Thymus (tissue), 14 donors: ENCODE data around the gene IER5. TPM values are rescaled to one million over a fixed set of nuclear protein-coding genes. Genes with fewer than 3 reads are reported as not detected.
A peak's percentile ranks its signal among the peaks of the same experiment; 100 is the strongest.
"Not testable (repeated sequence)": the region's sequence is repeated elsewhere in the genome, so short reads cannot be mapped to it uniquely, and the experiment has no call there.

Experiments used
- DNase-seq, 9 donors: peaks; one replicate each; pipeline ENCODE4 v3.0.0-alpha.2; 2013; ENCODE audit warnings: low spot score in 9 of 9, low read depth in 6 of 9, missing footprints in 1 of 9
- H3K27ac ChIP-seq, 2 donors: one replicate each; pipeline ENCODE4 v1.5.1; 2013; ENCODE audit warnings: control low read depth in 1 of 2, low read depth in 1 of 2, low read length in 1 of 2, mild to moderate bottlenecking in 1 of 2, moderate library complexity in 1 of 2
- H3K27me3 ChIP-seq, 2 donors: one replicate each; pipeline ENCODE4 v1.5.1; 2013; ENCODE audit warnings: low read length in 1 of 2; ENCODE audit not compliant: control insufficient read depth in 2 of 2, insufficient read depth in 1 of 2
- H3K36me3 ChIP-seq, 2 donors: one replicate each; pipeline ENCODE4 v1.5.1; 2013; ENCODE audit warnings: low read length in 1 of 2, mild to moderate bottlenecking in 1 of 2, moderate library complexity in 1 of 2; ENCODE audit not compliant: control insufficient read depth in 2 of 2, insufficient read depth in 2 of 2
- H3K4me1 ChIP-seq, 2 donors: one replicate each; pipeline ENCODE4 v1.5.1; 2013; ENCODE audit warnings: low read length in 2 of 2; ENCODE audit not compliant: control insufficient read depth in 2 of 2, insufficient read depth in 2 of 2
- H3K4me3 ChIP-seq, 2 donors: one replicate each; pipeline ENCODE4 v1.5.1; 2013; ENCODE audit warnings: low read length in 2 of 2, control low read depth in 1 of 2, mild to moderate bottlenecking in 1 of 2
- H3K9me3 ChIP-seq, 2 donors: one replicate each; pipeline ENCODE4 v1.5.1; 2013; ENCODE audit warnings: low read length in 1 of 2, mild to moderate bottlenecking in 1 of 2; ENCODE audit not compliant: control insufficient read depth in 2 of 2, insufficient read depth in 1 of 2
- WGBS: extraction: QIAGEN DNeasy Blood & Tissue Kit; methylation state at CpG from one replicate; pipeline ENCODE4 v1.1.7; 2013; 5-methylcytosine and 5-hydroxymethylcytosine counted together
- long read RNA-seq, 10 donors: transcript quantifications; one replicate each; lab custom pipeline, GENCODE V29; 2026
- polyA plus RNA-seq: library from polyadenylated mRNA; stranded (reverse); fragments of 200-250 nt; gene quantifications from one replicate; pipeline ENCODE4 v1.2.3, GENCODE V29; 2013
- total RNA-seq: library from RNA; stranded (reverse); fragments of 120-200 nt; gene quantifications from one replicate; pipeline ENCODE4 v1.2.4, GENCODE V29; 2013
- donor health status: healthy.

Gene IER5
- total RNA-seq (14.8 TPM), polyA plus RNA-seq (19.3 TPM)
- long read RNA-seq, donor 1, full-length matches to known transcripts: 2 of 2 reads
- long read RNA-seq, donor 1, partial matches to known transcripts: 0 of 2 reads
- long read RNA-seq, donor 1, other reads (novel, unspliced or antisense): 0 of 2 reads
- long read RNA-seq, donor 2, full-length matches to known transcripts: 41 of 41 reads
- long read RNA-seq, donor 2, partial matches to known transcripts: 0 of 41 reads
- long read RNA-seq, donor 2, other reads (novel, unspliced or antisense): 0 of 41 reads
- long read RNA-seq, donor 3, full-length matches to known transcripts: 24 of 24 reads
- long read RNA-seq, donor 3, partial matches to known transcripts: 0 of 24 reads
- long read RNA-seq, donor 3, other reads (novel, unspliced or antisense): 0 of 24 reads
- long read RNA-seq, donor 4, full-length matches to known transcripts: 21 of 21 reads
- long read RNA-seq, donor 4, partial matches to known transcripts: 0 of 21 reads
- long read RNA-seq, donor 4, other reads (novel, unspliced or antisense): 0 of 21 reads
- long read RNA-seq, donor 5, full-length matches to known transcripts: 63 of 63 reads
- long read RNA-seq, donor 5, partial matches to known transcripts: 0 of 63 reads
- long read RNA-seq, donor 5, other reads (novel, unspliced or antisense): 0 of 63 reads
- long read RNA-seq, donor 6, full-length matches to known transcripts: 22 of 22 reads
- long read RNA-seq, donor 6, partial matches to known transcripts: 0 of 22 reads
- long read RNA-seq, donor 6, other reads (novel, unspliced or antisense): 0 of 22 reads
- long read RNA-seq, donor 7, full-length matches to known transcripts: 48 of 48 reads
- long read RNA-seq, donor 7, partial matches to known transcripts: 0 of 48 reads
- long read RNA-seq, donor 7, other reads (novel, unspliced or antisense): 0 of 48 reads
- long read RNA-seq, donor 8, full-length matches to known transcripts: 11 of 11 reads
- long read RNA-seq, donor 8, partial matches to known transcripts: 0 of 11 reads
- long read RNA-seq, donor 8, other reads (novel, unspliced or antisense): 0 of 11 reads
- long read RNA-seq, donor 9, full-length matches to known transcripts: 23 of 23 reads
- long read RNA-seq, donor 9, partial matches to known transcripts: 0 of 23 reads
- long read RNA-seq, donor 9, other reads (novel, unspliced or antisense): 0 of 23 reads
- long read RNA-seq, donor 10, full-length matches to known transcripts: 29 of 29 reads
- long read RNA-seq, donor 10, partial matches to known transcripts: 0 of 29 reads
- long read RNA-seq, donor 10, other reads (novel, unspliced or antisense): 0 of 29 reads

- Histone ChIP-seq H3K9me3 (peaks cover 0 to 4% of the 10 kb centered on the region in 2 donors), H3K27me3 (no peaks in the 10 kb centered on the region), H3K4me1 (peaks cover 11 to 31% of the 10 kb centered on the region in 2 donors), H3K27ac (peak within 1 kb of the TSS; percentile 83 to 89), H3K4me3 (peak within 1 kb of the TSS; percentile 80 to 83), H3K36me3 (peaks cover 0 to 2% of the 10 kb centered on the region in 2 donors)
- peak; percentile 85 to 98 (median 94) for DNase-seq
- 8% methylated on average over 76 of the region's 76 CpGs for WGBS
Observed at GRCh38 chr1:181088079-181089016, at the start of gene IER5. Gene IER5, plus strand, starts transcription at chr1:181088700. Its CDS starts 203 bp downstream, at chr1:181088903.

- Histone ChIP-seq H3K36me3 (peaks cover 7 to 13% of the 10 kb centered on the region in 2 donors), H3K27me3 (no peaks in the 10 kb centered on the region), H3K4me1 (peaks cover 11 to 34% of the 10 kb centered on the region in 2 donors), H3K9me3 (no peaks in the 10 kb centered on the region), H3K27ac (no peak overlapping the region), H3K4me3 (no peak overlapping the region)
- WGBS: 97% methylated on average over 3 of the region's 3 CpGs
- no peak for DNase-seq
Observed at GRCh38 chr1:181040284-181040865, 48.1 kb upstream of the IER5 start.

- 72% methylated on average over 5 of the region's 5 CpGs for WGBS
- Histone ChIP-seq H3K4me3 (no peak overlapping the region), H3K9me3 (no peaks in the 10 kb centered on the region), H3K27ac (peak overlapping the region; percentile 12 to 13), H3K4me1 (peaks cover 2 to 24% of the 10 kb centered on the region in 2 donors), H3K27me3 (no peaks in the 10 kb centered on the region), H3K36me3 (peaks cover 8 to 9% of the 10 kb centered on the region in 2 donors)
- DNase-seq: no peak
Observed at GRCh38 chr1:181043025-181043888, 45.2 kb upstream of the IER5 start.

- peak overlapping the region in 1 of 2 donors; percentile 55 for H3K27ac ChIP-seq
- H3K27me3 ChIP-seq: no peaks in the 10 kb centered on the region
- H3K4me3 ChIP-seq: no peak overlapping the region
- 59% methylated on average over 5 of the region's 5 CpGs for WGBS
- H3K36me3 ChIP-seq: peaks cover 2 to 16% of the 10 kb centered on the region in 2 donors
- no peaks in the 10 kb centered on the region for H3K9me3 ChIP-seq
- peak in 2 of 9 donors; percentile 45 to 59 for DNase-seq
- H3K4me1 ChIP-seq: peaks cover 2 to 22% of the 10 kb centered on the region in 2 donors
Observed at GRCh38 chr1:181044449-181044966, 44.0 kb upstream of the IER5 start.

GRCh38 chr1:181045946-181046345 lies 42.6 kb upstream of the IER5 start:
- H3K9me3 ChIP-seq, DNase-seq, H3K4me3 ChIP-seq, H3K27me3 ChIP-seq, H3K27ac ChIP-seq: not testable (repeated sequence)
- Histone ChIP-seq H3K4me1 (peaks cover 2 to 22% of the 10 kb centered on the region in 2 donors), H3K36me3 (peaks cover 5 to 25% of the 10 kb centered on the region in 2 donors)
- 98% methylated on average over 22 of the region's 22 CpGs for WGBS

GRCh38 chr1:181049378-181049777 lies 39.1 kb upstream of the IER5 start:
- no peak overlapping the region for H3K4me3 ChIP-seq
- peaks cover 20 to 38% of the 10 kb centered on the region in 2 donors for H3K36me3 ChIP-seq
- 99% methylated on average over 4 of the region's 4 CpGs for WGBS
- no peak for DNase-seq
- no peak overlapping the region for H3K27ac ChIP-seq
- no peaks in the 10 kb centered on the region for H3K27me3 ChIP-seq
- H3K4me1 ChIP-seq: peaks cover 0 to 9% of the 10 kb centered on the region in 2 donors
- H3K9me3 ChIP-seq: no peaks in the 10 kb centered on the region

- peaks cover 27 to 42% of the 10 kb centered on the region in 2 donors for H3K36me3 ChIP-seq
Observed at GRCh38 chr1:181050922-181051321, 37.6 kb upstream of the IER5 start.

More at GRCh38 chr1:181050922-181051321, 37.6 kb upstream of the IER5 start:
- H3K4me3 ChIP-seq: no peak overlapping the region
- no peaks in the 10 kb centered on the region for H3K9me3 ChIP-seq
- no peak for DNase-seq
- H3K27ac ChIP-seq: no peak overlapping the region
- no peaks in the 10 kb centered on the region for H3K4me1 ChIP-seq
- no peaks in the 10 kb centered on the region for H3K27me3 ChIP-seq
